H1 (cell line): Measurements from ENCODE around the gene RAB24. TPM values are rescaled to one million over a fixed set of nuclear protein-coding genes. Genes with fewer than 3 reads are reported as not detected.

Source experiments
- CTCF ChIA-PET: fragments of 300-600 bp; sonication (Branson Sonifier 250); formaldehyde crosslinking; loops from one replicate; lab custom pipeline; 2021; ENCODE audit not compliant: partially characterized antibody; lab: Charles Lee
- POLR2A ChIA-PET: fragments of 300-600 bp; sonication (Branson Sonifier 250); formaldehyde crosslinking; loops from one replicate; lab custom pipeline; 2021; ENCODE audit warnings: inconsistent platforms; ENCODE audit not compliant: partially characterized antibody; lab: Charles Lee
- DNase-seq, 2 experiments: peaks; one replicate each; pipeline versions ENCODE4 v3.0.0 to v3.0.0-alpha.2; 2010 to 2022; ENCODE audit warnings: low spot score in 2 of 2, low read depth in 1 of 2, mixed read lengths in 1 of 2
- FAIRE-seq: peaks from 2 replicates; lab custom pipeline; 2011; peaks lifted over from hg19 to GRCh38; lab: Jason Lieb, UNC
- H2AFZ ChIP-seq: 2 replicates; pipeline ENCODE4 v1.8.1; 2012; ENCODE audit warnings: low read length, inconsistent platforms
- H2AK5ac ChIP-seq: 2 replicates; pipeline ENCODE4 v1.6.1; 2013; ENCODE audit warnings: low read depth, low read length
- H2BK120ac ChIP-seq: replicated peaks from 2 replicates; pipeline ENCODE3; 2013; ENCODE audit warnings: low read depth, low read length, inconsistent platforms
- H2BK12ac ChIP-seq: 2 replicates; pipeline ENCODE4 v1.6.1; 2013; ENCODE audit warnings: low read depth, low read length
- H2BK15ac ChIP-seq: 2 replicates; pipeline ENCODE4 v1.6.1; 2013; ENCODE audit warnings: low read length
- H2BK20ac ChIP-seq: 2 replicates; pipeline ENCODE4 v1.6.1; 2013; ENCODE audit warnings: low read length
- H2BK5ac ChIP-seq: 2 replicates; pipeline ENCODE4 v1.6.1; 2013; ENCODE audit warnings: low read depth, low read length
- H3K14ac ChIP-seq: 2 replicates; pipeline ENCODE4 v1.6.1; 2013; ENCODE audit warnings: inconsistent platforms; ENCODE audit not compliant: insufficient read length
- H3K18ac ChIP-seq: 2 replicates; pipeline ENCODE4 v1.6.1; 2013; ENCODE audit warnings: low read length; ENCODE audit errors: extremely low read depth
- H3K23ac ChIP-seq: 2 replicates; pipeline ENCODE4 v1.6.1; 2013; ENCODE audit warnings: inconsistent platforms; ENCODE audit not compliant: insufficient read length
- H3K23me2 ChIP-seq: 2 replicates; pipeline ENCODE4 v1.6.1; 2013; ENCODE audit warnings: low read depth, low read length
- H3K27ac ChIP-seq: 2 replicates; pipeline ENCODE4 v1.6.1; 2011; ENCODE audit warnings: low read depth, low read length, inconsistent platforms
- H3K27me3 ChIP-seq, 4 experiments: replicated peaks in 1 of 4; 1 replicate in 1 of 4; 2 replicates in 3 of 4; pipeline versions ENCODE4 v1.6.1 to v1.8.1; 2011 to 2013; ENCODE audit warnings: low read length in 3 of 4, mild to moderate bottlenecking in 3 of 4, inconsistent platforms in 2 of 4, mixed read lengths in 2 of 4, moderate library complexity in 1 of 4; ENCODE audit not compliant: control insufficient read depth in 3 of 4, insufficient read depth in 3 of 4; ENCODE audit errors: extremely low read depth in 1 of 4
- H3K36me3 ChIP-seq, 4 experiments: 2 replicates each; pipeline versions ENCODE4 v1.6.1 to v1.8.1; 2011 to 2013; ENCODE audit warnings: mild to moderate bottlenecking in 4 of 4, low read length in 3 of 4, moderate library complexity in 2 of 4, control low read depth in 1 of 4, inconsistent platforms in 1 of 4; ENCODE audit not compliant: insufficient read depth in 4 of 4, control insufficient read depth in 2 of 4
- H3K4ac ChIP-seq: replicated peaks from 2 replicates; pipeline ENCODE3; 2013; ENCODE audit warnings: low read length, low read depth, mixed read lengths, inconsistent platforms; ENCODE audit not compliant: insufficient read length
- H3K4me1 ChIP-seq, 4 experiments: replicated peaks in 1 of 4; 1 replicate in 1 of 4; 2 replicates in 3 of 4; pipeline versions ENCODE4 v1.6.1 to v1.8.1; 2011 to 2013; ENCODE audit warnings: low read length in 3 of 4, inconsistent platforms in 2 of 4, mixed read lengths in 1 of 4; ENCODE audit not compliant: insufficient read depth in 4 of 4, control insufficient read depth in 3 of 4
- H3K4me2 ChIP-seq, 2 experiments: 2 replicates each; pipeline versions ENCODE4 v1.6.1 to v1.8.1; 2011 to 2013; ENCODE audit warnings: low read depth in 2 of 2, low read length in 2 of 2, control low read depth in 1 of 2, inconsistent platforms in 1 of 2, mild to moderate bottlenecking in 1 of 2; ENCODE audit not compliant: insufficient read depth in 1 of 2
- H3K4me3 ChIP-seq, 4 experiments: fragments of 200-600, 300-600 bp in 1 of 4; sonication (generic), shearing (Covaris generic), sonication (Bioruptor Twin) in 1 of 4; 2 replicates each; pipeline versions ENCODE4 v1.5.1 to v1.8.1; 2011 to 2016; ENCODE audit warnings: low read length in 4 of 4, low read depth in 3 of 4, control low read depth in 2 of 4, inconsistent platforms in 2 of 4, mild to moderate bottlenecking in 2 of 4, mixed read lengths in 1 of 4, moderate library complexity in 1 of 4; ENCODE audit not compliant: insufficient read depth in 2 of 4; ENCODE audit errors: extremely low read depth in 1 of 4
- H3K56ac ChIP-seq: replicated peaks from 2 replicates; pipeline ENCODE3; 2013; ENCODE audit warnings: low read depth, mild to moderate bottlenecking, mixed read lengths, low read length, inconsistent platforms; ENCODE audit not compliant: insufficient read length
- H3K79me1 ChIP-seq: 2 replicates; pipeline ENCODE4 v1.6.1; 2013; ENCODE audit warnings: low read depth, low read length, control low read depth
- H3K79me2 ChIP-seq, 2 experiments: 2 replicates each; pipeline versions ENCODE4 v1.6.1 to v1.8.1; 2012 to 2013; ENCODE audit warnings: low read length in 2 of 2, mild to moderate bottlenecking in 2 of 2, inconsistent platforms in 1 of 2; ENCODE audit not compliant: insufficient read depth in 2 of 2, control insufficient read depth in 1 of 2
- H3K9ac ChIP-seq, 4 experiments: replicated peaks in 1 of 4; 1 replicate in 1 of 4; 2 replicates in 3 of 4; pipeline versions ENCODE4 v1.6.1 to v1.8.1; 2011 to 2013; ENCODE audit warnings: low read depth in 3 of 4, low read length in 3 of 4, control low read depth in 2 of 4, mild to moderate bottlenecking in 2 of 4, moderate library complexity in 2 of 4, inconsistent platforms in 1 of 4; ENCODE audit errors: extremely low read depth in 1 of 4
- H3K9me3 ChIP-seq, 2 experiments: 2 replicates each; pipeline versions ENCODE4 v1.6.1 to v1.8.1; 2012 to 2013; ENCODE audit warnings: mild to moderate bottlenecking in 2 of 2, moderate library complexity in 2 of 2, control low read depth in 1 of 2, inconsistent platforms in 1 of 2, low read depth in 1 of 2, low read length in 1 of 2, mixed read lengths in 1 of 2; ENCODE audit not compliant: insufficient read depth in 2 of 2
- H4K20me1 ChIP-seq, 2 experiments: replicated peaks in 1 of 2; 2 replicates each; pipeline versions ENCODE3 to v1.8.1; 2011 to 2013; ENCODE audit warnings: inconsistent platforms in 2 of 2, low read length in 2 of 2, mild to moderate bottlenecking in 1 of 2; ENCODE audit not compliant: insufficient read depth in 2 of 2, control insufficient read depth in 1 of 2
- H4K5ac ChIP-seq: 2 replicates; pipeline ENCODE4 v1.6.1; 2013; ENCODE audit warnings: low read length, low read depth, mixed read lengths, inconsistent platforms; ENCODE audit not compliant: insufficient read length
- H4K8ac ChIP-seq: 2 replicates; pipeline ENCODE4 v1.8.0; 2013; ENCODE audit warnings: mild to moderate bottlenecking, moderate library complexity, low read length, inconsistent platforms; ENCODE audit not compliant: insufficient read depth; ENCODE audit errors: extremely low read depth
- H4K91ac ChIP-seq: replicated peaks from 2 replicates; pipeline ENCODE3; 2013; ENCODE audit warnings: low read length, mixed read lengths, inconsistent platforms; ENCODE audit not compliant: insufficient read length
- ASH2L ChIP-seq: fragments of 200-600, 300-600 bp; sonication (generic); IDR thresholded peaks from one replicate; pipeline ENCODE4 v1.7.1; 2017; ENCODE audit warnings: low read length
- CTBP2 ChIP-seq: IDR thresholded peaks from 2 replicates; pipeline ENCODE4 v1.7.0; 2011; ENCODE audit warnings: borderline replicate concordance, mild to moderate bottlenecking, moderate library complexity, mixed read lengths, low read length; ENCODE audit not compliant: insufficient read depth, insufficient read length
- MAX ChIP-seq: IDR thresholded peaks from 2 replicates; pipeline ENCODE4 v1.6.1; 2012; ENCODE audit warnings: inconsistent platforms
- PHF8 ChIP-seq: fragments of 200-600 bp; sonication (generic); conservative IDR thresholded peaks from 2 replicates; pipeline ENCODE4 v1.7.1; 2012; ENCODE audit warnings: low read depth, mild to moderate bottlenecking, inconsistent platforms, low read length, moderate library complexity
- POU5F1 ChIP-seq: IDR thresholded peaks from 2 replicates; pipeline ENCODE4 v1.6.1; 2011; ENCODE audit warnings: low read depth, mild to moderate bottlenecking, low read length, moderate library complexity
- SP1 ChIP-seq: IDR thresholded peaks from 2 replicates; pipeline ENCODE4 v1.6.1; 2011; ENCODE audit warnings: low read depth, low read length
- TAF7 ChIP-seq: optimal IDR thresholded peaks from 2 replicates; pipeline ENCODE3; 2011; ENCODE audit warnings: low read depth, mild to moderate bottlenecking, inconsistent platforms, low read length, moderate library complexity, borderline replicate concordance
- WGBS, 2 experiments: shearing (Covaris generic) in 1 of 2; methylation state at CpG; one replicate each; pipeline versions ENCODE4 v1.1.6 to v1.1.7; 2013 to 2015; ENCODE audit warnings: low lambda C conversion rate in 2 of 2, mixed read lengths in 2 of 2, inconsistent platforms in 1 of 2, low coverage in 1 of 2, missing lambda C conversion rate in 1 of 2; ENCODE audit not compliant: insufficient replicate concordance in 2 of 2, insufficient coverage in 1 of 2, insufficient read length in 1 of 2; ENCODE audit errors: extremely low coverage in 1 of 2, missing lambda C conversion rate in 1 of 2; 5-methylcytosine and 5-hydroxymethylcytosine counted together
- polyA plus RNA-seq, 7 experiments: library from polyadenylated mRNA; depleted of rRNA in 3 of 7; stranded (reverse) in 5 of 7; unstranded in 2 of 7; fragments of >200 nt in 5 of 7; fragments of 200-250 nt in 2 of 7; gene quantifications; 1 replicate in 5 of 7; 2 replicates in 1 of 7; 4 replicates in 1 of 7; pipeline versions ENCODE4 v1.2.1 to v1.2.3, GENCODE V29; 2011 to 2013; ENCODE audit warnings: missing spikeins in 2 of 7, mixed read lengths in 2 of 7
- total RNA-seq: library from RNA; stranded (reverse); fragmentation: NEBNext Ultra II Directional; extraction: Animal tissue kit (Norgen Biotek cat#: 25700); gene quantifications from 2 replicates; pipeline ENCODE4 v1.2.1, GENCODE V29; 2021

RAB24 gene
- total and polyA plus RNA-seq, 2 of the 8 experiments (the other 6 are each of a cell fraction or from before 2014, with no cell fraction given): 18.8 to 33.8 TPM

- H3K4ac ChIP-seq: no peak overlapping the region
- no peak overlapping the region for H3K56ac ChIP-seq
- no peaks in the 10 kb centered on the region for H3K27me3 ChIP-seq
- no peak overlapping the region for H2BK120ac ChIP-seq
- H3K79me2 ChIP-seq: no peaks in the 10 kb centered on the region
- H4K8ac ChIP-seq: no peak overlapping the region
- no peak for DNase-seq
- WGBS, 2 experiments: 95% methylated on average over 30 of the region's 35 CpGs; no CpG with 5 or more reads in 1 of the 2 experiments
- no peak for FAIRE-seq
- peaks cover 0 to 7% of the 10 kb centered on the region in 2 experiments for H4K20me1 ChIP-seq
- no peaks in the 10 kb centered on the region for H3K23me2 ChIP-seq
- H2AK5ac ChIP-seq: no peak overlapping the region
- no peak overlapping the region for H3K4me2 ChIP-seq
- no peak overlapping the region for H2BK12ac ChIP-seq
- no peak overlapping the region for H3K18ac ChIP-seq
- no peak overlapping the region for H3K27ac ChIP-seq
- TF ChIP-seq POU5F1 (no peak), ASH2L (no peak), CTBP2 (no peak), SP1 (no peak), MAX (no peak), TAF7 (no peak), PHF8 (no peak)
- no peak overlapping the region for H3K23ac ChIP-seq
- H3K36me3 ChIP-seq: peaks cover 16 to 32% (median 28%) of the 10 kb centered on the region in 4 experiments
- no peak overlapping the region for H4K91ac ChIP-seq
- no peak overlapping the region for H4K5ac ChIP-seq
- no peak overlapping the region for H3K4me3 ChIP-seq
- H3K9ac ChIP-seq: no peak overlapping the region
- H3K79me1 ChIP-seq: no peaks in the 10 kb centered on the region
- no peak overlapping the region for H2AFZ ChIP-seq
- H3K4me1 ChIP-seq: peaks cover 0 to 4% (median under 1%) of the 10 kb centered on the region in 4 experiments; a peak in 4 of 7 replicates
- peak overlapping the region; percentile 60; the same call in 1 of the 2 replicates for H2BK5ac ChIP-seq
- no peak overlapping the region for H2BK20ac ChIP-seq
- ChIA-PET POLR2A (interaction anchor here (0.6 to 2.5 kb wide), 7 partner anchors 12 to 193 kb away, joined by 3 to 7 read pairs (median 4); partner anchors contain the start of gene LMAN2), CTCF (interaction anchor here (1.2 to 10.3 kb wide), 4 partner anchors 15 to 72 kb away, joined by 3 to 100 read pairs (median 10); no protein-coding TSS in a partner anchor)
- no peak overlapping the region for H3K14ac ChIP-seq
- H2BK15ac ChIP-seq: no peak overlapping the region
- H3K9me3 ChIP-seq: no peaks in the 10 kb centered on the region
Observed at GRCh38 chr5:177332031-177332895, 28.7 kb upstream of the RAB24 start.
